GM21825 (cell line): ENCODE results near the gene BAHD1.

Source experiments
- ATAC-seq: cut with Tn5 transposase; IDR thresholded peaks from one replicate; pipeline ENCODE4 v1.9.1; 2021; ENCODE audit warnings: mild to moderate bottlenecking, moderate library complexity; ENCODE audit not compliant: unreplicated experiment

The BAHD1 gene

DNA sequence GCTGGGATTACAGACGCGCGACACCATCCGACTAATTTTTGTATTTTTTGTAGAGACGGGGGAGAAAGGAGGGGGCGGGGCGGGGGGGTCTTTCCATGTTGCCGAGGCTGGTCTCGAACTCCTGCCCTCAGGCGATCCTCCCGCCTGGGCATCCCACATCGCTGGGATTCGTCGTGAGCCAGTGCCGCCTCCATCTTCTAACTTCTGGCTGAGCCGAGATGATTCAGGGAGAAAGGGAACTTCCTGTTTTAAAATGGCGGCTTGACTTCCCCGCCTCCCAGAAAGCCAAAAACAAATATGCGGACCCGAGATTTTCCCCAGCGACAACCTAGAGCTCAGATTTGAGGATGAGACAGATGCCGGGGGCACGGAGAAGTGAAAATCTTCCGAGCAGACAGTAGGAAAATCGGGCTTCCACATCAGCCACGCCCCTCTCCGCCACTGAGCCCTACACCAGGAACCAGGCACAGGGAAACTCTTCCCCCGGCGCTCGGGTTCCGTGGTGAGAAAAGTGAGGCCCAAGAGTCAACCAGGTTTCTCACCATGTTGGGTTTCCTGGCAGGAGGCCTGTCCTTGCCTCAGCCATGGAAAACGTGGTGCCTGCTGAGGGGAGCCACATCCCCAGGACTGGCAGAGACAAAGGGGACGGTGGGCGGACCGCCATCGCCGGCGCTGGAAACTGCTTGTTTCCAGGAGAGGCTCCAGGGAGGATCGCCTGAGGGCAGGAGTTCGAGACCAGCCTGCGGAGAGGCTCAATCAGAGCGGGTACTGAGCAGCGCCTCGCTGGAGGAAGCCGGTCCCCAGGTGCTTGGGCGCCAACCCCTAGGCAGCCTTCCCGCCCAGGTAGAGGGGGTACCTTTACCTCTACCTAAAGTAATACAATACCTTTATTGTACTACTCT lies 48.8 kb downstream of the BAHD1 start:
- no peak for ATAC-seq

DNA sequence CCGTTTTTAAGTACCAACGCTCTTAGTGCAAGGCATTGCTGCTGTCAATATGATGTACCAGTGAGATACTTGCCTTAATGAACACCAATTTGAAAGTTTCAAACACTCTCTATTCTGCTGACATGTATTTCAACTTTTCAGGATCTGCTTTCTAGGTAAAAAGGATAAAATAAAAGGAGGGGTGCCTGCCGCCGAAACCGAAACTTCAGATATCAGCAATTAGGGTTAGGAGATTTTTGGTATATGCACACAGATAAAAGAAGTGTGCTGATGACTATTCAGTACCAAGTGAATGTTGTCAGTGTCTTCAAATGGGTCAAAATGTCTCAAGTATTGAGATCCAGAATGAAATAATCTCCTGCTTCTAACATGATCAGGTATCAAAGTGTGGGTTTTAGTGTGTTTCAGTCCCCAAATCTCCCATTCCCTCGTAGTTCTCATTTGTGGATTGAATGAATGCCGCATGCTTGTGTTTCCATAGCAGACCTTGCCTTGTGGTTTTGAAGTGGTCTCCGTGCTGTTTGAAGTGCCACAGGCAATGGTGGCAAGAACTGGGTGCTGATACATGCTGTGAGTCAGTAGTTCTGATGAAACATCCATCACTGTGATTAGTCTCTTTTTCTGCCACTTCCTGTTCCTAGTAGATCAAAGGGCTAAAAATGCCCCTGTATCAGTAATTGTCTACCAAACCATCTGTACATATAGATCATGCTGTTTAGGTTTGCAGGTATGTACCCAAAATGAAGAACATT lies 52.5 kb downstream of the BAHD1 start:
- no peak for ATAC-seq

DNA sequence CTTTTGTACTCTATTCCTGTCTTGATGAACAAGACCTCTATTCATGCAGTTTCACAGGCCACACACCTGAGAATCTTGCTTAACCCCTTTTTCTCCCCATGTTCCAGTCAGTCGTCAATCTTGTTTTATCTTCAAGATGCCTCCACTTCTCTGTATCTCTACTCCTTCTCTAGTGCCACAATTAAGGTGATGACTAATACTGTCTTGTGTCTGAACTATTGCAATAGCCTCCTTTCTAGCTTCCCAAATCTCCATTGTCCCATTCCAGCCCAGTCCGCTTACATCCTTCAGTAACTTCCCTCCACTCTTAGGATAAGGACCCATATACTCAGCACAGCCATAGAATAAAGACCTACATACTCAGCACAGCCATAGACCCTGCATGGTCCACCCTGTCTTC lies 54.8 kb downstream of the BAHD1 start:
- no peak for ATAC-seq

DNA sequence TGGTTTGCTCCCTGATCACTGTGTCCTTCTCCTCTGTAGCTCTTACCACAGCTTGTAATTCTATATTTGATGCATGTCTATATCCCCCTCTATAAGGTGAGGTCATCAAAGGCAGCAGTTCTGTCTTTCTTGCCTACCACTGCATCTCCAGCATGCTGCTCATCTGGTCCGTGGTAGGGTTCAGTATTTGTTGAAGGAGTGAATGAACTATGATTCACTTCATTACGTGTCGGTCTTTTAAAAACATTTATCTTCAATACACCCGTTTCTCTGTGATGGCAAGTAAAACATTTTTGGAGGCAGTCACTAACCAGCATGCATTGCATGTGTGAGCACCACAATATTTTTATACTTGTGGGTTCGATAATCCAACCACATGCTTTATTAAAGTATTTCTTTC lies 57.7 kb downstream of the BAHD1 start:
- ATAC-seq: no peak

DNA sequence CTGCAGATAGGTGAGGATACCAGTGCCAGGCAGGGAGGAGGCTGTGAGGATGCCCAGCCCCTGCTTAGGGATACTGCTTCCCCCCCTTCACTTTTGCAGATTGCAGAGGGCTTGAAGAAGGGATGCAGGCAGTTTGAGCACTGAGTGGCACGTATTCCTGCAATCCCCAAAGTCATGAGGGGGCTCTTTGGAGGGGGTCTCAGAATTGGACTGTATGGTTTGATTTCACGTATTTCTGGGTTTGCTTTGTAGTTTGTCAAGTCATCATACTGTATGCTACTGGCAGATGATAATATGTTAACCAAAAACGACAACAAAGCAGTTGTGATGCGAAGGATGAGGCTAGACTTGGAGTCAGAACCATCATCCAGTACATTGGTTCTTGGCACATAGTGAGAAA lies 58.1 kb downstream of the BAHD1 start:
- ATAC-seq: no peak

DNA sequence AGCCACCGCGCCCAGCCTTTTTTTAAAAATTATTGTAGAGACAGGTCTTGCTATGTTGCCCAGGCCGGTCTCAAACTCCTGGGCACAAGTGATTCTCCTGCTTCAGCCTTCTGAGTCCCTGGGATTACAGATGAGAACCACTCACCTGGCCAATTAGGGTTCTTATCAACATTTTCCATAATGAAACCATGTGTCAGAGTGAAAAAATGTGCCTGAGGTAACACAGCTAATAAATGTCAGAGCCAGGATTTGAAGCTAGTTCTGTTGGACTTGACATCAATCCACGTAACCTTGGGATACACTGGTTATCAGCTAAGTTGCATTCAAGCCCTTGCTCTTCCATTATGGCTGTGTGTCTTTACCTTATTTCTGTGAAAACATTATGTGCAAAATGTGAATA lies 59.2 kb downstream of the BAHD1 start:
- ATAC-seq: no peak

DNA sequence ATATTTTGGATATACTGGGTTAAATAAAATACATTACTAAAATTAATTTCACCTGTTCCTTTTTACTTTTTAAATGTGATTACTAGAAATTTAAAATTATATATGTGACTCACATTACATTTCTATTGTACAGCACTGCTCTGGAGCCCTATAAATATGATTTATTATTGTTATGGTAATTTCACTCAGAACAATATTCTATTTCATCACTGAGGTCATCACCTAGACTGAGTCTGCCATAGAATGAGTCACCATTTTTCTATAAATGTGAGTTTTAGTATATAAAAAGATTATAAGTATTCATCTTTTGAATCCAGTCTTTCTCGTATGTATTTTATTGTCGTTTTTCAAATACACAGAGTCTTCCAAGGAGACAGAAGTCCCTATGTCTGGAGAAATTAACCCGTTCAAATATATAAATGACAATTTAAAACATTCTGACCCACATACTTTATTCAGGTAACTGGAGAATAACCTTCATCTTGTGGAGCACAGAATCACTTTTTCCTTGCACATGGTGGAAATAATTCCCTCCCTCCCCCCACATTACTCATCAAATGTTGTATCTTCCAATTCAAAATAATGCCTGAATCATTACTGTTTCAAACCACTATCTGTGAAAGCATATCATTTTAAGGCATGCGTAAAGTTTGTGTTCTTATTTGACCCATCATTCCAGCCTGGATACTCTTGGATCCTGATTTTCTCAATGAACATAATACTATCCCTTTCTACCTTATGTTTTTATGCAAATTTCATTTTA lies 60.0 kb downstream of the BAHD1 start:
- ATAC-seq: no peak

DNA sequence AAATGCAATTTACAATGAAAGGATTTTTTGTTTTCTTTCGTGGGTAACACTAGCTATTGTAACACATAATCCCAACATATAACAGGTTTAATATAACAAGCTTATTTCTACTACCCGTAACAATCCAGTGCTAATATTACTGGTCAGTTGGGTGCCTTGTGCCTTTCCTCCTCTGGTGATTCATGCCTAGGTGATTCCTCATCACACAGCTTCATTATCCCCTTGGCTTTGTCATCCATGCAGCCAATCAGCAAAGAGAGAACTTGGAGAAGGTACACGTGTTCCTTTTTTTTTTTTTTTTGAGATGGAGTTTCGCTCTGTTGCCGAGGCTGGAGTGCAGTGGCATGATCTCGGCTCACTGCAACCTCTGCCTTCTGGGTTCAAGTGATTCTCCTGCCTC lies 60.7 kb downstream of the BAHD1 start:
- no peak for ATAC-seq

DNA sequence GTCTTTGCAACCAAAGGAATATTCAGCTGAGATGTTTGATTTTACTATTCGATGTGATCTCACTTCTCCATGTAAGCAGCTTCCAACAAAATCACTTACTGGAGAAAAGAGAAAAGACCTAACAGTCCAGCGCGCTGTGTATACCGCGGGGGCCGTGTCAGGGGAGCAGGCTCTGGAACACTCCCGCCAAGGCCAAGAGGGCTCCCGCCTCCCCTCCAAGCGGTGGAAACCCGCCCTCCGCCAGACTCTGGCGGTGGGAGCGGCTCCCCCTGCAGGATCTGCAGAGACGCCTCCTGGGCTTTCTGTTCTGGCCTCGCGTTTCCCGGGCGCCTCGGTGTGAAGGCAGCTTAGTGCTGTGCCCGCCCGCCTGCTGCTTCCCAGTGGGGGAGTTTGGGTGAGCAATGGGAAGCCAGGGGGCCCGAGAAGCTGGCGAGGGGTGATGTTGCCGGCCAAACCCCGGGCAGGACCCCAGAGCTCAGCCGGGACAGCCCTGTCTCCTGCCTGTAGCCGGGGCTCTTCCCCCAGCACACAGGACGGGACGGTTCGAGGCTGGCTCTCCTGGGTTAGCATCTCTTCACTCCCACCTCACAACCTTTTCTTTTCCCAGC lies 66.3 kb downstream of the BAHD1 start:
- ATAC-seq: no peak

DNA sequence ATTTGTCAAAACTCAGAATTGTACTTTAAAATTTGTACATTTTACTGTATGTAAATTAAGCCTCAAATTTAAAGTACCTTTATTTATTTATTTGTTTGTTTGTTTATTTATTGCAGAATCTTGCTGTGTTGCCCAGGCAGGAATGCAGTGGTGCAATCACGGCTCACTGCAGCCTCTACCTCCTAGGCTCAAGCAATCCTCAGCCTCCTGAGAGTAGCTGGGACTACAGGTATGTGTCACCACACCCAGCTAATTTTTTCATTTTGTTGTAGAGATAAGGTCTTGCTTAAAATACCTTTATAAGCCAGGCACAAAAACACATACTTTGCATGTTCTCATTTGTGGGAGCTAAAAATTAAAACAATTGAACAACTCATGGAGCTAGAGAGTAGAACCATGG lies 67.5 kb downstream of the BAHD1 start:
- no peak for ATAC-seq

DNA sequence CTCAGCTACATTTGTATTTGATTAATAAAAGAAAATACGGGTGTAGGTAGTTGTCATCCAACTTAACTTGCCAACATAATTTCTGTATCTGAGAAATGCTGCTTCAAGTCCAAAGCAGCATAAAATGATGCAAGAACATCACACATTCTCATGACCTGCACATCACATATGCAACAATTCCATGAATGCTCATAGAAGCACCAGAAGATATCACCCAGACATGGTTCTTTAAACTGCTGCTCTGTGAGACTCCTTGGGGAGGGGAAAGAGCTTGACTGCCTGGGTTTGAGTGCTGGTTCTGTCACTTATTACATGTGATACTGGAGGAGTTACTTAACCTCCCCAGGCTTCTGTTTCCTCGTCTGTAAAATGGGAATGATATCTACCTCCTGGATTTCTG lies 69.4 kb downstream of the BAHD1 start:
- no peak for ATAC-seq

DNA sequence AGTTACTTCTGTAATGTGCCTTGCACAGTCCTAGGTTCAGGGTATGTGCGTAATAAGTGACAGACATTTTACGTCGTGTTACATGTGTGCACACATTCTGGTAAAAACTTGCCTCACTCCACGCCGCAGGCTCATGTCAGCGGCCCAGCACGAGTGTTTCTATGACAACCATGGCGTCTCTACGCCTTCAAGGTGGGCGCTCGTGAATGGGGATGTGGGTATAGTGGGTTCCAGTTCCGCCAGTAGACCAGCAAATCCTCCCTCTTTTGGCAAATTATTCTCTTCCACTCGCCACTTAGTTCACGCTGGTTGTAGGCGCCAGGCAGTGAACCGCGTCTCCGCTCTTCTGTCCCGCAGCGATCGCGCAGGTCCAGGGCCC lies 70.3 kb downstream of the BAHD1 start:
- peak; percentile 28 for ATAC-seq

DNA sequence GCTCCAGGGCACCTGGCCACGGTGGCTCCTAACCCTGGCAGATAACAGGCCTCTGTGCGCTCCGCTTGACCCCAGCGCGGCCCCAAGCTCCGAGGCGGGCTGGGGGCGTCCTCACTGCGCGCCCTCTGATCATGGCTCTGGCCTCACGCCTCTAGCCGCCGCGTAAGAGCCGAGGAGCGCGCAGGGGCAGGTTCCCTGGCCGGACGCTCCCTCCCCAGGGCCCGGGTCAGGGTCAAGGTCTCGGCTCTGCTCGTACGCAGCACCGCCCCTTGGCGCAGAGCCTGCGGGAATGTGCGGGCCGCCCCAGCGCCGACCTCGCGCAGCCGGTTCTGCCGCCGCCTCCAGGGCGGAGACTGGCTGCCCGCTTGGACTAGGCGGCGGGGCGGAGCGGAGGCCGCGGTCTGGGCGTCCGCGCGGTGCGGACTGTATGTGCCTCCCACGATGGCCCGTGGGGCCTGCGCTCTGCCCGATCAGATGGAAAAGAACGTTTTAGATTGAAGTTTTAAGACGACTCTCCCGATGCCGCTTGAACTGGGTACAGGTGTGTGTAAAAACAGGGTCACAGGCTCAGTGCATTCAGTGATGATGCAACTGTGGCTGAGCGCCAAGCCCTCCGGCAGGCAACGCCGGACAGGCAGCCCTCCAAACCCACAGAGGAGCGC lies 70.8 kb downstream of the BAHD1 start:
- ATAC-seq: peak; percentile 47

DNA sequence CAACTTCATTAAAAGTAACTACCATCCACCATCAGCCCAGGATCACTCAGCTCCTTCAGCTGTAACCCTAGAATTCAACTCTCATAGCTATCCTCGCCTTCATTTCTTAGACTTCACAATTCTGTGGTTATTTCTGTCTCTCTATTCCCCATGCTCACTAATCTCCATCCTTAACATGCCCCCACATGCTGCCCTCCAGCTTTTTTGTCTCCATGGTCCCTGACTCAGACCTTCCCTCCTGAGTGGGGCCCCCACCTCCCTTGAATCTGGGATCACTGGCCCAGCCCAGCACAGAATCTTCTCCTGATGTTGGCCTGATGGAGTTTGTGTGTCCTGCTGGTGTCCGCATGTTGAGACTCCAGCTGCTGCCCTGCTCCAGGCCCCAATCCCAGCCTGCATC lies 71.7 kb downstream of the BAHD1 start:
- ATAC-seq: no peak

DNA sequence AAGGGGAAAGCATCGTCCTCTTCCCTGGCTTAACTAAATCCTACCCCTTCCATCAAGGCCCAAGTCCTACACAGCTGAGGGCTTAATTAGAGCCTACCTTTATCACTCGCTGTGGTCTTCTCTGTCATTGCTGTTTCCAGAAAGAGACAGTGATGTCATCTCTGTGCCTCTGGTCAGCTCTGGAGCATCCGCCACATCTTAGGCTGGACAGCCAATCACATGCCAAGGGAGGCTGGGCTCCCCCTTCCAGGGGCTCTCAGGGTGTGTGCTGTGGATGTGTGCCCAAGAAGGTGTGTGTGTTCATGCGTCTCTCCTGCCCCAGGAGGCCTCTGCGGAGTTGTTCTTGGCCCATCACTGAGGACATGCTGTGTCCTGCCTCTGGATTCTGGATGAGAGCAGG lies 72.9 kb downstream of the BAHD1 start:
- ATAC-seq: no peak

DNA sequence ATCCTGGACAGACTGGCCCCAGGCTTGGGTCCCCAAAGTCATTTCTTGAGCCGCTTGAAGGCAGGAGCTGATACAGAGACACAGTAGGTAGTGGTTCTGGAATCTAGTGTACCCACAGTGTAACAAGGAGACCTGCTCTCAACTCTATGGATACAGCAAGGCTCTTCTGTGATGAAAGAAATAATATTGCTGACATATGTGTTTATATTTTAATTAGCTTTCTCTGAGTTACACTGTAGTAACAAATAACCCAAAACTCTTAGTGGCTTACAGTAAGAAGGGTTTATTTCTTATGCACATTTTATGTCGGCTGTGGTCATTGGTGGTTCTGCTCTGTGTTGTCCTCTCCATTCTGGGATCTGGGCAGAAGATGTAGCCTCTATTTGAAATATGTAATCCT lies 75.6 kb downstream of the BAHD1 start:
- no peak for ATAC-seq
